Measurements from ENCODE around the gene ZBED2. TPM values are rescaled to one million over a fixed set of nuclear protein-coding genes. Genes with fewer than 3 reads are reported as not detected.
"Not testable (repeated sequence)": the region's sequence is repeated elsewhere in the genome, so short reads cannot be mapped to it uniquely, and the experiment has no call there.

ZBED2 gene, protein sequence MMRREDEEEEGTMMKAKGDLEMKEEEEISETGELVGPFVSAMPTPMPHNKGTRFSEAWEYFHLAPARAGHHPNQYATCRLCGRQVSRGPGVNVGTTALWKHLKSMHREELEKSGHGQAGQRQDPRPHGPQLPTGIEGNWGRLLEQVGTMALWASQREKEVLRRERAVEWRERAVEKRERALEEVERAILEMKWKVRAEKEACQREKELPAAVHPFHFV
- total RNA-seq (not detected), polyA plus RNA-seq (not detected)
- long read RNA-seq, donor 1, result 0 reads
- long read RNA-seq, donor 2, result 0 reads

DNA sequence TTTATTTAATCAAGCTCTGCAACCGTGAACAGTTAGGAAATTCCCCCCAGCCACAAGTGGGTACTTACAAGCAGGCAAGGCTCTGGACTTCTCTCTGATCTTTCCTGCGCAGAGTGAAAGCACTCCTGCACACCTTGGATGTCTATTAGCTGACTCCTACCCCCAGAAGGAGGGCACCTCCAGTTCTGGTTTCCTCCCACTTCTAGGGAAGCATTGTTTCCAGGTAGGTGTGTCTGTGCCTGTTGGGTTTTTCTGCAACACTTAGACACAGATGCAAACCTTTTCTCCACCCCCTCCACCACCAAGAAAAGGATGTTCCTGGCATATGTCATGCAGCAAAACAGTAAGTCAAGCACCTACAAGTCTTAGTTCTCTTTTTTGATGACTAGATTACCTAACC is at the start of gene ZBED2:
Gene ZBED2, minus strand, starts transcription at position 115 of the 400 bp plus-strand sequence. CDS start 1,145 bp downstream, outside the sequence.
- Histone ChIP-seq H3K36me3 (ENCODE audit: control insufficient read depth in 1 of 2, insufficient read depth in 2 of 2, low read length in 1 of 2) (no peaks in the 10 kb centered on the region), H3K27me3 (ENCODE audit: control insufficient read depth in 1 of 2, insufficient read depth in 2 of 2, low read length in 1 of 2) (no peaks in the 10 kb centered on the region), H3K4me1 (ENCODE audit: control insufficient read depth in 1 of 2, insufficient read depth in 2 of 2, low read length in 2 of 2) (no peaks in the 10 kb centered on the region), H3K9me3 (ENCODE audit: control insufficient read depth, low read length) (no peaks in the 10 kb centered on the region), H3K27ac (ENCODE audit: low read depth in 1 of 2, low read length in 2 of 2) (no peak within 1 kb of the TSS), H3K4me3 (ENCODE audit: low read length in 2 of 2) (no peak within 1 kb of the TSS)
- 89 to 90% methylated on average over 2 of the region's 2 CpGs for WGBS, 2 donors
- ATAC-seq (ENCODE audit: low FRiP score) (no peak), DNase-seq (no peak)
- intact Hi-C loops (cut with DNase I), result no loop called here

DNA sequence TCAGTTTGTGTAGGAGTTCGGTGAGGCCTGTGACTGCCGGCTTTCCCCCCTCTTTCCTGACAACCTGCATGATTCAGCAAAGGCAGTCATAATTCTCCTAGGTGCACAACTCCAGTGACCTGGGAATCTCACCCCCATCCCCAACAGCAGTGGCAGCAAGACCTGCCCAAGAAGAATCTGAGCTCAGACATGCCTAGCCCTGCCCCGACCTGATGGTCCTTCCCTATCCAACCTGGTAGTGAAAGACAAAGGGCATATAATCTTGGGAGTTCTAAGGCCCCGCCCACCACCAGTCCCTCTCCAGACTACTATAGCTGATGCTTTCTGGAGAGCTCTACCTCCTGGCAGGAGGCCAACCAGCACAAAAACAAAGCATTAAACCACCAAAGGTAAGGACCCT is 44.2 kb upstream of the ZBED2 start:
- no peaks in the 10 kb centered on the region for H3K4me1 ChIP-seq (ENCODE audit: control insufficient read depth in 1 of 2, insufficient read depth in 2 of 2, low read length in 2 of 2)
- WGBS, 2 donors, result 85 to 87% methylated on average over 4 of the region's 4 CpGs
- ATAC-seq (ENCODE audit: low FRiP score) (no peak), DNase-seq (no peak)
- H3K36me3 ChIP-seq (ENCODE audit: control insufficient read depth in 1 of 2, insufficient read depth in 2 of 2, low read length in 1 of 2), result no peaks in the 10 kb centered on the region
- H3K4me3 ChIP-seq (ENCODE audit: low read length in 2 of 2), result no peak overlapping the region
- no peak overlapping the region for H3K27ac ChIP-seq (ENCODE audit: low read depth in 1 of 2, low read length in 2 of 2)
- no peaks in the 10 kb centered on the region for H3K9me3 ChIP-seq (ENCODE audit: control insufficient read depth, low read length)
- intact Hi-C loops (cut with DNase I), result no loop called here
- no peaks in the 10 kb centered on the region for H3K27me3 ChIP-seq (ENCODE audit: control insufficient read depth in 1 of 2, insufficient read depth in 2 of 2, low read length in 1 of 2)

DNA sequence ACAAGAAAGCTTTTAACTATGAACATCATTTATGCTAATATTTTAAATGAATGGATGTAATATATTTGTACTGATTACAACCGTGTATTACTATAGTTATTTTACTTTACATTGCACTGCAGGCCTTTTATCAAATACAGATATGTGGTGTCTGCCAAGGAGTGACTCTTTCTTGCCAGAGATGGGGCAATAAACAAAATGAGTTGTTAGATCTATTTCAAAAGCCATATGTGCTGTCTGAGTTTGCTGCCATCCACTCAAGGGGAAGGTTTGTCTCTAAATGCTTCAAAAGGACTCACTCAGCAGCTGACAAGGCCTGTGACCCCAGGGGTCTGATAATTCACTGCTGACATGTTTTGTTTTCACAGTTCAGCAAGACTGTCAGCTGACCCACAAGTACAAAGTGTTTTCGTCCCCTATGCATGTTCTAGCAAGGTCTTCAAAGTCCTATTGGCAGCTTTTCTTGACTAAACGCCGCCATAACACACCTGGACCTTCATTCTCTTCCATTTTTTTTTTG is 41.3 kb upstream of the ZBED2 start:
- 24 to 48% methylated on average over 4 of the region's 4 CpGs for WGBS, 2 donors
- no peak overlapping the region for H3K27ac ChIP-seq (ENCODE audit: low read depth in 1 of 2, low read length in 2 of 2)
- H3K36me3 ChIP-seq (ENCODE audit: control insufficient read depth in 1 of 2, insufficient read depth in 2 of 2, low read length in 1 of 2), result no peaks in the 10 kb centered on the region
- DNase-seq, result no peak
- no peak for ATAC-seq (ENCODE audit: low FRiP score)
- no peaks in the 10 kb centered on the region for H3K4me1 ChIP-seq (ENCODE audit: control insufficient read depth in 1 of 2, insufficient read depth in 2 of 2, low read length in 2 of 2)
- no peaks in the 10 kb centered on the region for H3K27me3 ChIP-seq (ENCODE audit: control insufficient read depth in 1 of 2, insufficient read depth in 2 of 2, low read length in 1 of 2)
- H3K4me3 ChIP-seq (ENCODE audit: low read length in 2 of 2), result no peak overlapping the region
- H3K9me3 ChIP-seq (ENCODE audit: control insufficient read depth, low read length), result no peaks in the 10 kb centered on the region
- intact Hi-C loops (cut with DNase I), result no loop called here

DNA sequence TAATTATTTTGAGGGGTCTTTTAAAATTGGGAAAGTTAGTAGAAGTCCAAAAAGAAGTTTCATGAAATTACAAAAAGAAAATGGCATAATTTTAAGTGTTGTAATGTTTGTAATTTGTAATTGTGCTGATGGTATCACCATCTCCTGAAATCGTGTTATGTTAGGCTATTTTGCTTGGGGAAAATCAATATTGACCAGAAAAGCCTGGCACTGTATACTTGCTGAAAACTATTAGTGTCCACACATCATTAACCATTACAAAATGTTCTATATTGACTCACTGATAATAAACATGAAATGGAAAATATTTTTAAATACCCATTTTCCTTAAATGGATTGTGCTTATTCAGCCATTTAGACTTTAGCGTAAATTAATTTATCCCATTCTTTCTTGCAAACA is 40.3 kb upstream of the ZBED2 start:
- no peaks in the 10 kb centered on the region for H3K4me1 ChIP-seq (ENCODE audit: control insufficient read depth in 1 of 2, insufficient read depth in 2 of 2, low read length in 2 of 2)
- ATAC-seq (ENCODE audit: low FRiP score), result no peak
- DNase-seq, result no peak
- intact Hi-C loops (cut with DNase I), result no loop called here
- H3K36me3 ChIP-seq (ENCODE audit: control insufficient read depth in 1 of 2, insufficient read depth in 2 of 2, low read length in 1 of 2), result no peaks in the 10 kb centered on the region
- H3K4me3 ChIP-seq (ENCODE audit: low read length in 2 of 2), result no peak overlapping the region
- H3K27me3 ChIP-seq (ENCODE audit: control insufficient read depth in 1 of 2, insufficient read depth in 2 of 2, low read length in 1 of 2), result no peaks in the 10 kb centered on the region
- no peak overlapping the region for H3K27ac ChIP-seq (ENCODE audit: low read depth in 1 of 2, low read length in 2 of 2)
- no peaks in the 10 kb centered on the region for H3K9me3 ChIP-seq (ENCODE audit: control insufficient read depth, low read length)
- 56 to 67% methylated on average over 2 of the region's 2 CpGs for WGBS, 2 donors

DNA sequence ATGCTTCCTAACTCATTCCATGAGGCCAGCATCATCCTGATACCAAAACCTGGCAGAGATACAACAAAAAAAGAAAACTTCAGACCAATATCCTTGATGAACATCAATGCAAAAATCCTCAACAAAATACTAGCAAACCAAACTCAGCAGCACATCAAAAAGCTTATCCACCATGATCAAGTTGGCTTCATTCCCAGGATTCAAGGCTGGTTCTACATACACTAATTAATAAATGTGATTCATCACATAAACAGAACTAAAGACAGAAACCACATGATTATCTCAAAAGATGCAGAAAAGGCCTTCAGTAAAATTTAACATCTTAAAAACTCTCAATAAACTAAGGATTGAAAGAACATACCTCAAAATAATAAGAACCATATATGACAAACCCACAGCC is 35.5 kb upstream of the ZBED2 start:
- H3K4me3 ChIP-seq (ENCODE audit: low read length in 2 of 2); ATAC-seq (ENCODE audit: low FRiP score); H3K36me3 ChIP-seq (ENCODE audit: control insufficient read depth in 1 of 2, insufficient read depth in 2 of 2, low read length in 1 of 2); DNase-seq; intact Hi-C loops (cut with DNase I); H3K27me3 ChIP-seq (ENCODE audit: control insufficient read depth in 1 of 2, insufficient read depth in 2 of 2, low read length in 1 of 2); H3K9me3 ChIP-seq (ENCODE audit: control insufficient read depth, low read length); H3K27ac ChIP-seq (ENCODE audit: low read depth in 1 of 2, low read length in 2 of 2); H3K4me1 ChIP-seq (ENCODE audit: control insufficient read depth in 1 of 2, insufficient read depth in 2 of 2, low read length in 2 of 2): not testable (repeated sequence)

DNA sequence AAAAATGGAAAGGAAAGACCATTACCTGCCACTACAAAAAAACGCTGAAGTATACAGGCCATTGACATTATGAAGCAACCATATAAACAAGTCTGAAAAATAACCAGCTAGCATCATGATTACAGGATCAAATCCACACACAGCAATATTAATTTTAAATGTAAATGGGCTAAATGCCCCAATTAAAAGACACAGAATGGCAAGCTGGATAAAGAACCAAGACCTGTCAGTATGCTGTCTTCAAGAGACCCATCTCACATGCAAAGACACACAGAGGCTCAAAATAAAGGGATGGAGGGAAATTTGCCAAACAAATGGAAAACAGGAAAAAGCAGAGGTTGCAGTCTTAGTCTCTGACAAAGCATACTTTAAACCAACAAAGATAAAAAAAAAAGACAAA is 33.9 kb upstream of the ZBED2 start:
- H3K27me3 ChIP-seq (ENCODE audit: control insufficient read depth in 1 of 2, insufficient read depth in 2 of 2, low read length in 1 of 2); ATAC-seq (ENCODE audit: low FRiP score); H3K27ac ChIP-seq (ENCODE audit: low read depth in 1 of 2, low read length in 2 of 2); H3K4me3 ChIP-seq (ENCODE audit: low read length in 2 of 2); DNase-seq; intact Hi-C loops (cut with DNase I); H3K36me3 ChIP-seq (ENCODE audit: control insufficient read depth in 1 of 2, insufficient read depth in 2 of 2, low read length in 1 of 2); H3K4me1 ChIP-seq (ENCODE audit: control insufficient read depth in 1 of 2, insufficient read depth in 2 of 2, low read length in 2 of 2); H3K9me3 ChIP-seq (ENCODE audit: control insufficient read depth, low read length): not testable (repeated sequence)
- WGBS, 2 donors, result 94 to 97% methylated on average over 1 of the region's 1 CpG

DNA sequence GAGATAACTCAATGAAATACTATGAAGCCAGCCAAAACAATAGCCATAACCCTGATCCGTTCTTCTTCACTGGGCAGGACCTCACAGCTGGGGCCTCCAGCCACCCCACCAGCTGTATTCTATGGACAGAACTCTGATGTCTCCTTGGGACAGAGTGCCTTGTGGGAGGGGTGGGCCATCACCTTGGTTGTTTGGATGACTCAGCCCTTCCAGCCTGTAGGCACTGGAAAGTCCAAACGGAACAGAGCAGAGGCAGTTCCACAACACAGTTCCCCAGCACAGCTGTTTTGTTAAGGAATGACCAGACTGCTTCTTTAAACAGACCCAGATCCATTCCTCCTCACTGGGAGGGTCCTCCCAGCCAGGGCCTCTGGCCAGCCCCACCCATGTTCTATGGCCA is 31.9 kb upstream of the ZBED2 start:
- Histone ChIP-seq H3K36me3 (ENCODE audit: control insufficient read depth in 1 of 2, insufficient read depth in 2 of 2, low read length in 1 of 2) (no peaks in the 10 kb centered on the region), H3K9me3 (ENCODE audit: control insufficient read depth, low read length) (peaks cover 3% of the 10 kb centered on the region), H3K4me3 (ENCODE audit: low read length in 2 of 2) (no peak overlapping the region), H3K27ac (ENCODE audit: low read depth in 1 of 2, low read length in 2 of 2) (no peak overlapping the region), H3K4me1 (ENCODE audit: control insufficient read depth in 1 of 2, insufficient read depth in 2 of 2, low read length in 2 of 2) (no peaks in the 10 kb centered on the region), H3K27me3 (ENCODE audit: control insufficient read depth in 1 of 2, insufficient read depth in 2 of 2, low read length in 1 of 2) (no peaks in the 10 kb centered on the region)
- DNase-seq, result no peak
- no peak for ATAC-seq (ENCODE audit: low FRiP score)
- 69 to 76% methylated on average over 2 of the region's 2 CpGs for WGBS, 2 donors
- intact Hi-C loops (cut with DNase I), result no loop called here

DNA sequence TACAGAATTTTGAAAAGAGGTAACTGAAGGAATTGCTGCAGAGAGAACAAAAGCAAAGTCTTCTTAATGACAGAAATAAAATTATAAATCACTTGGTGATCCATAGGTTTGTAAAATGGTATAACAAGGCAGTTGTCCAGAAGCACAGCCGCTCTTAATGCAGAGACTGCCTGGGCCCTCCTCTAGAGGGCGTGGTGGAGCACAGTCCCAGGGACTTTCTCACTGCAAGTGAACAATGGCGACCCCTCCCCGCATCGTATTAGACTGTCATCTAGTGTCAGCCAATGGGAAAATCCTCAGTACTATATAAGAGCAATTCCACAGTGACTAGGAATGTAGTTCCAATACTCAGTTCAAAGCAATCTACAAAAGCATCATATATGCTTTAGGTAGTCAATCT is 26.4 kb upstream of the ZBED2 start:
- Histone ChIP-seq H3K27me3 (ENCODE audit: control insufficient read depth in 1 of 2, insufficient read depth in 2 of 2, low read length in 1 of 2) (no peaks in the 10 kb centered on the region), H3K4me1 (ENCODE audit: control insufficient read depth in 1 of 2, insufficient read depth in 2 of 2, low read length in 2 of 2) (no peaks in the 10 kb centered on the region), H3K9me3 (ENCODE audit: control insufficient read depth, low read length) (peaks cover 2% of the 10 kb centered on the region), H3K27ac (ENCODE audit: low read depth in 1 of 2, low read length in 2 of 2) (no peak overlapping the region), H3K4me3 (ENCODE audit: low read length in 2 of 2) (no peak overlapping the region), H3K36me3 (ENCODE audit: control insufficient read depth in 1 of 2, insufficient read depth in 2 of 2, low read length in 1 of 2) (no peaks in the 10 kb centered on the region)
- ATAC-seq (ENCODE audit: low FRiP score) (no peak), DNase-seq (no peak)
- 54% methylated on average over 5 of the region's 5 CpGs for WGBS, 2 donors
- intact Hi-C loops (cut with DNase I), result no loop called here

DNA sequence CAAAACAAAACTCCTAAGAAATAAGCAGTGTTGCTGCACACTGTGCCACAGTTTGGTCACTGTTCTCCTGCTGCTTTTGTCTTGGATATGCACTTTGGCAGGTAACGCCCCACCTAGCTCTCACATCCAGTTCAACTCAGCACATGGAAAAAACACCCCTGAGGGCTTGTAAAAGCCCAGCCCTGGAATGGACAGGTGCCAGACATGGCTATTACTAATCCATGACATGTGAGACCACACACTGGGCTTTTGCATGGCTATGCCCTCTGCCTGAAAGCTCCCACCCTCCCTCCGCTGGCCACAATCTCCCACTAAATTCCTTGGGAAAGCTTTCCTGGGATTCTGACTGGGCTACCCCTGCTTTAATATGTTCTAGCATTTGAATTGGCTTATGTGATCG is 24.7 kb upstream of the ZBED2 start:
- peaks cover 2% of the 10 kb centered on the region for H3K9me3 ChIP-seq (ENCODE audit: control insufficient read depth, low read length)
- H3K27ac ChIP-seq (ENCODE audit: low read depth in 1 of 2, low read length in 2 of 2), result no peak overlapping the region
- H3K4me1 ChIP-seq (ENCODE audit: control insufficient read depth in 1 of 2, insufficient read depth in 2 of 2, low read length in 2 of 2), result no peaks in the 10 kb centered on the region
- no peak for ATAC-seq (ENCODE audit: low FRiP score)
- WGBS, 2 donors, result 62 to 63% methylated on average over 3 of the region's 3 CpGs
- DNase-seq, result no peak
- H3K4me3 ChIP-seq (ENCODE audit: low read length in 2 of 2), result no peak overlapping the region
- no peaks in the 10 kb centered on the region for H3K27me3 ChIP-seq (ENCODE audit: control insufficient read depth in 1 of 2, insufficient read depth in 2 of 2, low read length in 1 of 2)
- intact Hi-C loops (cut with DNase I), result no loop called here
- H3K36me3 ChIP-seq (ENCODE audit: control insufficient read depth in 1 of 2, insufficient read depth in 2 of 2, low read length in 1 of 2), result no peaks in the 10 kb centered on the region
